ENCODE data around the gene VPS45.

VPS45 gene

DNA sequence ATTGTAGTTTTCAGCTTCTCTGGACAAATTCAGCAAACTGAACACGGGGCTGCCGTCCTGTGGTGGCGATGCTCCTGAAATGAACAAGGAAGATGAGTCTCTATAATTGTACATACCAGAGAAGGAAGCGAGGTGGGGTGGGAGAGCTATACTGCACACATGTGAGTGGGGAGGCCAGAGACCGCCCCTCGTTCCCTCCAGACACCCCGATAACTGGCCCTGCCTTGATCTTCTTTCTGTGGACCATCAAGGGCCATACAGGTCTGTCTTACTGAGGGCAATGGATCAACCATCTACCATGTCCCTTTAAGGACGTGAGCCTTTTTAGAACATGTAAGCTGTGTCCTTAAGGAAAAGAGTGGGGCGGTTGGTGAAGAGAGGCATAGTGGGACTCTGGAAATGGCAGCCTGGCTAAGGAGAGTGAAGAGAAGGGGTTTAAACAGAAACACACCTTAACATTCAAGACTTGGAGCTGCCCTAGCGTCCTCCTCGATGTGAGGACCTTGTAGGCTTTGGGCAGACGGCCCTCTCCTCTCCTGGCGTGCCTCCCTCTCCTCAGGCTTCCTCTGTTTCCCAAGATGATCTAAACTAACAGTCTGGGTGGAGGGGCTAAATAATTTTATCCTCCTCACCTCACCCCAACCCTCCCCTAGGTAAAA is 88.0 kb downstream of the VPS45 start:
- no peak overlapping the region for H3K4me3 ChIP-seq (ENCODE audit: low read length)
- DNase-seq (ENCODE audit: low read depth, low spot score), result no peak
- H3K27me3 ChIP-seq (ENCODE audit: control insufficient read depth, insufficient read depth, low read length), result no peaks in the 10 kb centered on the region
- H3K9me3 ChIP-seq (ENCODE audit: control insufficient read depth, insufficient read depth, low read length), result no peaks in the 10 kb centered on the region
- peaks cover 3% of the 10 kb centered on the region for H3K4me1 ChIP-seq (ENCODE audit: control insufficient read depth, insufficient read depth, low read length)
- H3K27ac ChIP-seq (ENCODE audit: low read length), result no peak overlapping the region
- H3K36me3 ChIP-seq (ENCODE audit: control insufficient read depth, insufficient read depth, low read length), result peaks cover 28% of the 10 kb centered on the region
- WGBS (ENCODE audit: insufficient coverage, insufficient read length), result no CpG with 5 or more reads among the region's 13 CpGs

DNA sequence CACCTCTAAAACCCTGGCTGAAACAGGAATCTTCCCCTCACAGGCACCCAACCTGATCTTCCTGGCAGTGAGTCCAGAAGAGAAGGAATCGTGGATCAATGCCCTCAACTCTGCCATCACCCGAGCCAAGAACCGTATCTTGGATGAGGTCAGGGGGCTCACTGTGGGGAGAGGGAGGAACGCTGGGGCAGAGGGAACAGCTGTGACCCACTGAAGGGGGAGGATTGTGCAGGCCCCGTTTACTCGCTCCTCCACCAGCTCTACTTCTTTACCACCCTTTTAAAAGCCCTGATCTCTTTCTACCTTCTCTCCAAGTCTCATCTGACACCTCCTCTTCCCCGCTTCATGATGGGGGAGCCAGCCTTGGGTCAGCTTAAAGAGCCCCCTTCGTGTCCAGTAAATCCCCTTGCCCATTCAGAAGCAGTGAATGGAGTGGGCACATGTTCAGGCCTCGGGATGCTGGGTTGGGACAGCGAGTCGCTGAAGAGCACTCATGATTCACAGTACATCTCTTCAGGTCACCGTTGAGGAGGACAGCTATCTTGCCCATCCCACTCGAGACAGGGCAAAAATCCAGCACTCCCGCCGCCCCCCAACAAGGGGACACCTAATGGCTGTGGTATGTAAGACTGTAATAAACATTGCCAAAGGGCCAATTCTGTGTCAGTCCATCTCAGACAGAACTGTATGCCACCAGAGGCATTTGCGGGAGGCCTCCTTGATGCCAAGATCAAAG is 89.5 kb downstream of the VPS45 start:
- Histone ChIP-seq H3K27ac (ENCODE audit: low read length) (no peak overlapping the region), H3K36me3 (ENCODE audit: control insufficient read depth, insufficient read depth, low read length) (peaks cover 28% of the 10 kb centered on the region)
- WGBS (ENCODE audit: insufficient coverage, insufficient read length), result no CpG with 5 or more reads among the region's 16 CpGs

DNA sequence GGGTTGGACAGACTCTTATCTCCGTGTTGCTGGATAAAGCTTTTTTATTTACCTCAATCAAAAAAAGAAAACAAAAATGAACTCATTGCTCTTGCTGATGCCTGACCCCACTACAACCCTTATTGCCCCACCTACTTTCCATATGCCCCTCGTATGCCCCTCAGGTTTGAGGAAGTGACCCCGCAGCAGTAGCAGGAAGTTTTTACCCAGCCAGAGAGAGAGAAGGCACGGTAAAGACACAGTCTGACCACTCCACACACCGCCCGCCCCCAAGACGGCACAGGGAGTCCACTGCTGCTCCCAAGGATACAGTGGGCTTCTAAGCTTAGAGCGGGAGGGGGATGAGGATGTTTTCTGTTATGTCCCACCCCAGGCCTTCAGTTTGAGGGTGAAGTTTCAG is 92.0 kb downstream of the VPS45 start:
- H3K36me3 ChIP-seq (ENCODE audit: control insufficient read depth, insufficient read depth, low read length), result peaks cover 19% of the 10 kb centered on the region
- H3K27me3 ChIP-seq (ENCODE audit: control insufficient read depth, insufficient read depth, low read length), result no peaks in the 10 kb centered on the region
- H3K4me3 ChIP-seq (ENCODE audit: low read length), result no peak overlapping the region
- H3K27ac ChIP-seq (ENCODE audit: low read length), result no peak overlapping the region
- no peaks in the 10 kb centered on the region for H3K9me3 ChIP-seq (ENCODE audit: control insufficient read depth, insufficient read depth, low read length)
- peaks cover 13% of the 10 kb centered on the region; the same call in 1 of the 2 replicates for H3K4me1 ChIP-seq (ENCODE audit: control insufficient read depth, insufficient read depth, low read length)
- no CpG with 5 or more reads among the region's 8 CpGs for WGBS (ENCODE audit: insufficient coverage, insufficient read length)
- no peak for DNase-seq (ENCODE audit: low read depth, low spot score)

More for the DNA sequence above, 89.5 kb downstream of the VPS45 start:
- peaks cover 2% of the 10 kb centered on the region; the same call in 1 of the 2 replicates for H3K4me1 ChIP-seq (ENCODE audit: control insufficient read depth, insufficient read depth, low read length)
- H3K9me3 ChIP-seq (ENCODE audit: control insufficient read depth, insufficient read depth, low read length), result no peaks in the 10 kb centered on the region
- no peaks in the 10 kb centered on the region for H3K27me3 ChIP-seq (ENCODE audit: control insufficient read depth, insufficient read depth, low read length)
- no peak for DNase-seq (ENCODE audit: low read depth, low spot score)
- H3K4me3 ChIP-seq (ENCODE audit: low read length), result no peak overlapping the region

DNA sequence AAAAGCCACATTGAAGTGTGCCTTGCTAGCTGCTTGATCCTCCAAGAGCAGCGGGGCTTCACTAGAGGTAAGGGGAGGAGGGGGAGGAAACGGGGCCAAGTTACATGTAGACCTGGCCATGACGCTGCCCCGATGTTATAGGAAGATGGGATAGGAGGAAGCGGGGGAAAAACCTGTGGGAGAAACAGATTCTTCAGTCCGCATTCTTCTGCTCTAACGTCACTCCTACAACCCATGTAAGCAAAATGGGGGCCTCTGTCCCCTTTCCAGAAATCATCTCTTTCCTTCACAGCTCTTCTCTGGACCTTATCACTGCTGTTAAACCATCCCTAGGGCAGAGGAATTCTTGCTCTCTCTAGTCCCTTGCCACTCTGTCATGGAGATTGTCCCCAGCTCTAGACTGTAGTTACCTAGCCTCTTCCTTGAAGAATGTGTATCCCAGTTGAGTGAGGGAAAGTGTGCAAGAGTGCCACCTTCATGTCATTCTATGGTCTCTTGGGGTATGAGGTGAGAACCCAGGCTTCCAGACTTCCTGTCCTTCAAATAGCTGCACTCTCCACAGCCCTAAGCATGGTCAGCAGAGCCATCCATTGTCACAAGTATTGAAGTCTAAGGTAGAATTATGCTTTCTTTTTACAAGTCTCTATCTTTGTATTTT is 93.5 kb downstream of the VPS45 start:
- Histone ChIP-seq H3K4me1 (ENCODE audit: control insufficient read depth, insufficient read depth, low read length) (peaks cover 13% of the 10 kb centered on the region; the same call in 1 of the 2 replicates), H3K9me3 (ENCODE audit: control insufficient read depth, insufficient read depth, low read length) (no peaks in the 10 kb centered on the region), H3K36me3 (ENCODE audit: control insufficient read depth, insufficient read depth, low read length) (peaks cover 12% of the 10 kb centered on the region), H3K4me3 (ENCODE audit: low read length) (no peak overlapping the region), H3K27ac (ENCODE audit: low read length) (no peak overlapping the region), H3K27me3 (ENCODE audit: control insufficient read depth, insufficient read depth, low read length) (no peaks in the 10 kb centered on the region)
- DNase-seq (ENCODE audit: low read depth, low spot score), result no peak
- no CpG with 5 or more reads among the region's 7 CpGs for WGBS (ENCODE audit: insufficient coverage, insufficient read length)

DNA sequence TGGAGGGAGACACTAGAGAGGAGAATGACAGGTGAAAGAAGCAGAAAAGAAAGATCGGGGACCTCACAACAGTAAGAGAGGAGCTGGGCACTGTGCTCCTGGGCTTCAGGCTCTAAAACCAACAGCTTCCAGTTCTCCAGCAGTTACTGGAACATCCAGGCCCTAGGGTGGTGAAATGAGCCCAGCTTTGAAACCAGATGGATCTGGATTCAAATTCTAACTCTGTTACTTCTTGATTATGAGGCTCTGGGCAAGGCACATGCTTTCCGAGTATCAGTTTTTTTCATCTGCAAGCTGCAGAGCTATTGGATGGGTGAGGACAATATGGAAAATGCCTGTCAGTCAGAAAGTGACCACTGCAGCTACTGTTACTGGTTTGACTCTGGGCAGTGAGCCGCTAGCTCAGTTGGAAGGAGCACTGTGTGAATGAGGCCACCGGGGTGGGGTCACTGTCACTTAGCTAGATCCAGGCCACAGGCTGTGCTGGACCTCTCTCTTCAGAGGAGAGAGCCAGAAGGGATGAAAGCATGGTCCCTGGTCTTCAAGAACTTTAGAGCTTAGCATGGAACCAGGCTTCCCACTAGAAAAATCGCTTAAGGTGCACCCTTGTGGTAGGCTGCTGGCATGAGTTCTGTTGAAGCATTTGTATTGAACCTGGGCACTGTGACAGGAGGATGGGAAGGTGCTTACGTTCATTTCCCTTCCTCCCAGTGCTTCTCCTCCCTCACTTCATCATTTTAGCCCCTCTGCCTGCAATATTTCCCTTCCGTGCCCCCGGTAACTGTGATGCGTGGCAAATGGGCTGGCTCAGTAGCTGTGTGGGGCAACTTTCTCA is 94.4 kb downstream of the VPS45 start:
- no peak overlapping the region; the same call in 1 of the 2 replicates for H3K4me3 ChIP-seq (ENCODE audit: low read length)
- DNase-seq (ENCODE audit: low read depth, low spot score), result no peak
- H3K4me1 ChIP-seq (ENCODE audit: control insufficient read depth, insufficient read depth, low read length), result peaks cover 13% of the 10 kb centered on the region; the same call in 1 of the 2 replicates
- peaks cover 8% of the 10 kb centered on the region for H3K36me3 ChIP-seq (ENCODE audit: control insufficient read depth, insufficient read depth, low read length)
- no peaks in the 10 kb centered on the region for H3K9me3 ChIP-seq (ENCODE audit: control insufficient read depth, insufficient read depth, low read length)
- H3K27me3 ChIP-seq (ENCODE audit: control insufficient read depth, insufficient read depth, low read length), result no peaks in the 10 kb centered on the region
- H3K27ac ChIP-seq (ENCODE audit: low read length), result no peak overlapping the region
- WGBS (ENCODE audit: insufficient coverage, insufficient read length), result no CpG with 5 or more reads among the region's 9 CpGs

DNA sequence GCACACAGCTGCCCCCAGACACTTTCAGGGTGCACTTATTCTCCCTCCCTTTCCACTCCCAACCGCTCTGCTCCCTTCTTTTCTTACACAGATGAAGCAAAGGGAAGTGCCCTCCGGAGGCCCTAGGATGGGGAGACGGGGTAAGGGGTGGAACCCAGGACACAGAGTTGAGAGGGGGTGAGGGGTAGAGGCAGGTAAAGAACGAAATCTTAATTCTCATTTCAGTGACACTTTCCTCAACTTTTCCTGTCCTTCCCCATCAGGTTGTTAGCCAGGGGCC is 94.9 kb downstream of the VPS45 start:
- Histone ChIP-seq H3K36me3 (ENCODE audit: control insufficient read depth, insufficient read depth, low read length) (peaks cover 6% of the 10 kb centered on the region; the same call in 1 of the 2 replicates), H3K4me1 (ENCODE audit: control insufficient read depth, insufficient read depth, low read length) (peaks cover 13% of the 10 kb centered on the region; the same call in 1 of the 2 replicates), H3K27ac (ENCODE audit: low read length) (no peak overlapping the region), H3K27me3 (ENCODE audit: control insufficient read depth, insufficient read depth, low read length) (no peaks in the 10 kb centered on the region), H3K4me3 (ENCODE audit: low read length) (no peak overlapping the region; the same call in 1 of the 2 replicates), H3K9me3 (ENCODE audit: control insufficient read depth, insufficient read depth, low read length) (no peaks in the 10 kb centered on the region)
- WGBS (ENCODE audit: insufficient coverage, insufficient read length), result no CpG with 5 or more reads among the region's 4 CpGs
- DNase-seq (ENCODE audit: low read depth, low spot score), result no peak

DNA sequence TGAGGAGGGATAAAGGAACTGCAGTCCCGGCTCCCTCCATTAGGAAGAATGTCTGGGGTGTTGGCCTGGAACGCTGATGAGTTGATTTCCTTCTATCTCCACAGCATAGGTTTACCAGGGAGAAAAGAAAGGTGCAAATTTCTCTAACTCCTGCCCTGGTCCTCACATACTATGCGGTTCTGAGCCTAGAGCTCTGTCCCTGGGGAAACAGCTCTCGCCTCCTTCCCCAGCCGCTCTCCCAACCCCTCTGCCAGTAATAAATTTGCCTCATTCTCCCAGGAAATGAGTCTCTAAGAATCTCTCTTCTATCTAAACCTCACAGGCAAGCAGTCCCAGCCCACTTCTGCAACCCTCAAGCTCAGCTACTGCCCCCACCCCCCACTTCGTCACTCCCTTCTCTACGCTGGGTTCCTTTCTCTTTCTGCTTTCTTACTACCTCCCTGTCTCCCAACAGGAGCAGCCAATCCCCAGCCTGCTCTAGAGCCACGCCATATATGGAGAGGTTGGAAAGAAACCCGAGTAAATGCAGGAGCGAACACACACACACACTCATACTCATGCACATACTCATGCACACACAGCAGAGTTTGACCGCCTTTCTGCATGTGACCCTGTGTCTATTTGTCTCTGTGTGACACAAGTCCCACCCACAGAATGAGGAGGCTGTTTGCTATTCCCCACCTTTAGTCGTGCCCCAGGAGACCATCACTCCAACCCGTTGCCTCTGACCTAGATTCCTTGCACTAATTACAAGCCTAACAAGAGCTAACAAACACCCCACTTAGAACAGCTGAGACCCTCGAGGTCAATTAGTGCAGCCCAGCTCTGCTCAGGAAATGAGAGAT is 95.5 kb downstream of the VPS45 start:
- H3K4me3 ChIP-seq (ENCODE audit: low read length), result no peak overlapping the region
- H3K27me3 ChIP-seq (ENCODE audit: control insufficient read depth, insufficient read depth, low read length), result no peaks in the 10 kb centered on the region
- H3K9me3 ChIP-seq (ENCODE audit: control insufficient read depth, insufficient read depth, low read length), result no peaks in the 10 kb centered on the region
- DNase-seq (ENCODE audit: low read depth, low spot score), result peak; percentile 93
- H3K36me3 ChIP-seq (ENCODE audit: control insufficient read depth, insufficient read depth, low read length), result peaks cover 6% of the 10 kb centered on the region; the same call in 1 of the 2 replicates
- WGBS (ENCODE audit: insufficient coverage, insufficient read length), result no CpG with 5 or more reads among the region's 14 CpGs
- H3K4me1 ChIP-seq (ENCODE audit: control insufficient read depth, insufficient read depth, low read length), result peaks cover 13% of the 10 kb centered on the region; the same call in 1 of the 2 replicates
- no peak overlapping the region for H3K27ac ChIP-seq (ENCODE audit: low read length)

DNA sequence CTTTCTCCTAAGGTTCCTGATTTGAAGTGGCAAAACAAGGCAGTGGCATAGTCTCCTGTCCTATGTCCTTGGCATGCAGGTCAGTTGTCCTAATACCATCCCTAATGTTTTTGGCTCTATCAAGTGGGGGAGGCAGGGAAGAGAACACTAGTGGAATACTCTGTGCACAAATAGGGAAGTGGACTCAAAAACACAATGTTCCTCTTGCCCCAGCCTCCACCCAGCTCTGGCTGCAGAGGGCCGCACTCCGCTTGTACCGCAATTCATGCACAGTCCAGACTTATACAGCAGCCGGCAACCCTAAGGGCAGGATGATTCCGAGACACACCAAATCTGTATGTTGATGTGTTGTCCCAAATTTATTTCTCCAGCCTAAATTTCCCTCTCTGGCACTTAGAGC is 96.6 kb downstream of the VPS45 start:
- Histone ChIP-seq H3K27me3 (ENCODE audit: control insufficient read depth, insufficient read depth, low read length) (no peaks in the 10 kb centered on the region), H3K36me3 (ENCODE audit: control insufficient read depth, insufficient read depth, low read length) (0 out of 2 replicates have a peak, but pooled peaks cover 4% of the 10 kb centered on the region), H3K9me3 (ENCODE audit: control insufficient read depth, insufficient read depth, low read length) (no peaks in the 10 kb centered on the region), H3K4me1 (ENCODE audit: control insufficient read depth, insufficient read depth, low read length) (peaks cover 13% of the 10 kb centered on the region; the same call in 1 of the 2 replicates), H3K27ac (ENCODE audit: low read length) (no peak overlapping the region), H3K4me3 (ENCODE audit: low read length) (no peak overlapping the region)
- DNase-seq (ENCODE audit: low read depth, low spot score), result no peak
- no CpG with 5 or more reads among the region's 5 CpGs for WGBS (ENCODE audit: insufficient coverage, insufficient read length)

DNA sequence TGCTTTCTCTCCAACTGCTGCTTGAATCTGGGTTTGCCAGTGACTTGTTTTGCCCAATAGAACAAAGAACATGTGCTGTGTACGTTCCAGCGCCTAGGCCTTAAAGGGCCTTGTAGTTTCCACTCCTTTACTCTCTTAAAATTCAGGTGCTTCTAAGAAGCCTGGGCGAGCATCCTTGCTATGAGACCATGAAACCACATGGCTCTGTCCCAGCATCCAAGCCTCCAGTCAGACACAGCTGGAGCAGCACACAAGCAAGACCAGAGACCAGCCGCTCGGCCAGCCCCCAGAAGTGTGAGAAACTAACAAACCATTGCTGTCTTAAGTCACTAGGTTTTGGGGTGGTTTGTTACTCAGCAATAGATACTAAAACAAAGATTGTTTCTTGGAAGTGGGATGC is 97.2 kb downstream of the VPS45 start:
- Histone ChIP-seq H3K4me1 (ENCODE audit: control insufficient read depth, insufficient read depth, low read length) (peaks cover 13% of the 10 kb centered on the region; the same call in 1 of the 2 replicates), H3K27me3 (ENCODE audit: control insufficient read depth, insufficient read depth, low read length) (no peaks in the 10 kb centered on the region), H3K36me3 (ENCODE audit: control insufficient read depth, insufficient read depth, low read length) (no peaks in the 10 kb centered on the region), H3K9me3 (ENCODE audit: control insufficient read depth, insufficient read depth, low read length) (no peaks in the 10 kb centered on the region), H3K4me3 (ENCODE audit: low read length) (no peak overlapping the region), H3K27ac (ENCODE audit: low read length) (no peak overlapping the region)
- no peak for DNase-seq (ENCODE audit: low read depth, low spot score)
- no CpG with 5 or more reads among the region's 5 CpGs for WGBS (ENCODE audit: insufficient coverage, insufficient read length)
